Effector memory CD8-positive, alpha-beta T cell (primary cell): ENCODE results near the gene GNA14.
"Not testable (repeated sequence)": the region's sequence is repeated elsewhere in the genome, so short reads cannot be mapped to it uniquely, and the experiment has no call there.

Experiments
- ATAC-seq: fragments of 150-1000 bp; cut with Tn5 transposase; replicated peaks from 2 replicates; pipeline ENCODE4 v1.10.0; 2021; ENCODE audit warnings: mild to moderate bottlenecking, moderate library complexity
- DNase-seq, 3 experiments: peaks; one replicate each; pipeline ENCODE4 v3.0.0; 2021
- H3K27ac Mint-ChIP-seq, 2 donors: one replicate each; pipeline ENCODE4 v1.8.0; 2022; ENCODE audit warnings: mild to moderate bottlenecking in 2 of 2, mixed read lengths in 2 of 2, moderate library complexity in 2 of 2
- H3K27me3 Mint-ChIP-seq, 2 donors: one replicate each; pipeline ENCODE4 v1.8.0; 2022; ENCODE audit warnings: mixed read lengths in 2 of 2
- H3K36me3 Mint-ChIP-seq: one replicate; pipeline ENCODE4 v1.8.0; 2022; ENCODE audit warnings: mild to moderate bottlenecking, moderate library complexity, mixed read lengths; ENCODE audit not compliant: insufficient read depth
- H3K4me1 Mint-ChIP-seq, 2 donors: one replicate each; pipeline ENCODE4 v1.8.0; 2022; ENCODE audit warnings: low read depth in 2 of 2, mixed read lengths in 2 of 2
- H3K4me3 Mint-ChIP-seq, 2 donors: one replicate each; pipeline ENCODE4 v1.8.0; 2022; ENCODE audit warnings: mild to moderate bottlenecking in 2 of 2, mixed read lengths in 2 of 2, moderate library complexity in 2 of 2
- H3K9me3 Mint-ChIP-seq, 2 donors: one replicate each; pipeline ENCODE4 v1.8.0; 2022; ENCODE audit warnings: mixed read lengths in 2 of 2

Gene GNA14

DNA sequence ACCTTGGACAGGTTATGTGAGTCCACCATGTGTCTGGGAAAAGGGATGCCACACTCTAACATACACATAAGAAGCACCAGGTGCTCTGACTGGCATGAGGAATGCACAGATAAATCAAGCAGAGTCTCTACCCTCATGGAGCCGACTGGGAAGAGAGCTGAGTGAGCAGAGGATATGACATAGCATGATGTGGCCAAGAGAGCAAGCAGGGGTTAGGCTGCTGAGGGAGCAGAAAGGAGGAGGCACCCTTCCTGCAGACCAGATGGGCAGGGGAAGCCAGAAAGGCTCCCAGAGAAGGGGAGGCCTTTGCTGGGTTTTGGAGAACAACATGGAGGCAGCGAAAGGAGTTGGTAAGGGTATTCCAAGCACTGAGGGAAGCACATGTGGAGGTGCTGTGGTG, 223.1 kb downstream of the GNA14 start:
- Mint-ChIP-seq H3K27me3 (no peaks in the 10 kb centered on the region), H3K27ac (no peak overlapping the region), H3K4me3 (no peak overlapping the region), H3K9me3 (no peaks in the 10 kb centered on the region), H3K36me3 (no peaks in the 10 kb centered on the region), H3K4me1 (no peaks in the 10 kb centered on the region)
- ATAC-seq (no peak), DNase-seq (no peak)

DNA sequence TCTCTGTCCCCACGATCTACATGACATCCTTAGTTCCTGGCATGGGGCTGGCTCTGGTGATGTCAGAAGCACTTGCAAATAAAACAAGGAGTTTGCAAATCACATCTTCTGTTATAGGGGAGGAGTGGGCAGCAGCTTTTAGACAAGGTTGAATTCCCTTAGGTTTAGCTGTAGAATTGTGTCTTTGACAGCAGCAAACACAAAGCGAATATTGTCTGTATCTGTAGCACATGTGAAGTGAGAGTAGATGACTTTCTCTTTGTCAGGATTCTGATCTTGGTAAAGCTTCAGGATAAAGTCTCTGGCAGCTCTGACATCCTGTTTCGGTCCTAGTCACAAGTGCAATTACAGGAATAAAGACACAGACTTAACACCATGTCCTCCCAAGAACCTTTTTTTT, 224.3 kb downstream of the GNA14 start:
- H3K36me3 Mint-ChIP-seq = no peaks in the 10 kb centered on the region
- DNase-seq (no peak), ATAC-seq (no peak)
- H3K27me3 Mint-ChIP-seq = no peaks in the 10 kb centered on the region
- no peak overlapping the region for H3K27ac Mint-ChIP-seq
- no peak overlapping the region for H3K4me3 Mint-ChIP-seq
- no peaks in the 10 kb centered on the region for H3K4me1 Mint-ChIP-seq
- no peaks in the 10 kb centered on the region for H3K9me3 Mint-ChIP-seq

DNA sequence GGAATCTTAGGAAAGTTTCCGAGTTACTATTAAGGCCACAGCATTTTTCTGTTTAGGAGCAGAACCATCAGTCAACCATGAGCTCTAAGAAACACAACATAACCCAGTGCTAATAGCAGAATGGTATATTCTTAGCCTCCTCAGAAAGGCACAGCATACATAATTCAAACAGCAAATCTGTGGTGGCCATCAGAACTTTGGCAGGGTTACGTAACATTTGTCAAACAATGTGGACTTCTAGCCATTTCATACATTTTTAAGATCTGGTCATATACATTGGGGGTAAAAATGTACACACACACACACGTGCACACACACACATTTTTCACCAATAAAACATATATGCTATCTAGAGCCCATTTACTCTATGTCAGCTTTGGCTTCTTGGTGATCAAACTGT, 225.2 kb downstream of the GNA14 start:
- no peak for DNase-seq
- Mint-ChIP-seq H3K27ac (no peak overlapping the region), H3K4me3 (no peak overlapping the region), H3K36me3 (no peaks in the 10 kb centered on the region), H3K27me3 (no peaks in the 10 kb centered on the region), H3K9me3 (no peaks in the 10 kb centered on the region), H3K4me1 (no peaks in the 10 kb centered on the region)
- ATAC-seq = no peak

DNA sequence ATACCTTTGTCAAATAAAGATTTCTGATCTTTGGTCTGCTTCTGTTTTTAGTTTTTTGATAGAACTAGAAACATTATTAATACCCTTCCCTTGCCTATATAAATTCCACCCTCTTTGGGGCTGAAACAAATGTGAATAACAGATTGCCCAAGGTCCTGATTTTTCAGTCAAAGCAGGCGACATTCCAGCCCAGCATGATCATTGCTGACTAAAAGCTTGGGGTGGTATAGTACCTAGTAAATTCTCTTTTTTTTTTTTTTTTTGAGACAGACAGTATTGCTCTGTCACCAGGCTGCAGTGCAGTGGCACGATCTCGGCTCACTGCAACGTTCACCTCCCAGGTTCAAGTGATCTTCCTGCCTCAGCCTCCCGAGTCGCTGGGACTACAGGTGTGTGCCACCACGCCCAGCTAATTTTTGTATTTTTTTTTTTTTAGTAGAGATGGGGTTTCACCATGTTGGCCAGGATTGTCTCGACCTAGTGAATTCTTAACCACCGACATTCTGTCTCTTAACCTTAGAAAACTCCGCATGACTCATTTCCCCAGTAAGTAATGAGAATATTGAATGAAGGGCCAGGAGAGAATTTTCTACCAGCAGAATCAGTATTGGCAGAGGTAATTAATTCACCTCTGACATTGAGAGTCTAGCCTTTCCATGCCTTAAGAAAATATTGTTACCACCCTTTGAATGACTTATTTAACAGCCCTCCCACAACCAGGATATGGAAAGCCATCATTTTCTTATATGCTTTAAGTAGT, 226.4 kb downstream of the GNA14 start:
- Mint-ChIP-seq H3K27ac (no peak overlapping the region), H3K4me1 (no peaks in the 10 kb centered on the region), H3K4me3 (no peak overlapping the region), H3K27me3 (no peaks in the 10 kb centered on the region), H3K36me3 (no peaks in the 10 kb centered on the region), H3K9me3 (no peaks in the 10 kb centered on the region)
- ATAC-seq (no peak), DNase-seq (no peak)

DNA sequence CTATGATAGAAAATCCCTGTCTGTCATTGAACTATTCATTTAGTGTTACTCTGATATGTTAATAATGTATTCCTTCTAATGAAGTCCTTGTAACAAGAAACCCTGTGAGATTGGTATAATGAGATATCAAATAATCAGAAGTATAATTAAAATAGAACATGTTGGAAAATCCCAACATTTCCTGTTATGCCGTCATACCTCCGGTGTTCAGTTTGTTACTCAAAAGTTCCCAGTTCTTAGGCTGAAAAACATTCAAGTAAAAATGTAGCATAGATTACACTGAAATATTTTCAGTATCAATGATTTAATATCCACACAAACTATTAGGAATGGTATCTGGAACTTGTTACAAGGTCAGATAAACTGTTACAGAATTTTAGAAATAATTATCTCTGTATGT, 227.5 kb downstream of the GNA14 start:
- Mint-ChIP-seq H3K9me3 (no peaks in the 10 kb centered on the region), H3K4me1 (no peaks in the 10 kb centered on the region), H3K27me3 (no peaks in the 10 kb centered on the region), H3K4me3 (no peak overlapping the region), H3K36me3 (no peaks in the 10 kb centered on the region), H3K27ac (no peak overlapping the region)
- ATAC-seq (no peak), DNase-seq (no peak)

DNA sequence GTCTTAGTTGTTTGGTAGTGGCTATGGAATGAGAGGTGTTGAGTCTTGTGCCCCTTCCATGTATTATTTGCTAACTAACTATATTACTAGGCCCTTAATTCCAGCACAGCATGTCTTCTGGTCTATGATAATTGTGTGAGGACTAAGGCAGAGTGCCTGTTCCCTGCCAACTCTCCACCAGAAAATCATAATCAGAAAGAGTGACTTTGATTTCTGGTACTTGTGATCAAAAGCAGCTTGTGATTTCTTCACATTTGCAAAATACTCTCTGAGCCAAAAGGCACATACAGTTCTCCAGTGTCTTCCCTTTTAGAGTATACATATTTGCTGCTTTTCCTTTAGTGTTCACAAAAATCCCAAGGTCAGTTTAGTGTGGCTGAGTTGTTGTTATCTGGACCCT, 229.9 kb downstream of the GNA14 start:
- H3K27ac Mint-ChIP-seq = no peak overlapping the region
- no peaks in the 10 kb centered on the region for H3K27me3 Mint-ChIP-seq
- no peaks in the 10 kb centered on the region for H3K9me3 Mint-ChIP-seq
- ATAC-seq (no peak), DNase-seq (no peak)
- H3K4me1 Mint-ChIP-seq = no peaks in the 10 kb centered on the region
- peaks cover 4% of the 10 kb centered on the region for H3K36me3 Mint-ChIP-seq
- H3K4me3 Mint-ChIP-seq = no peak overlapping the region

DNA sequence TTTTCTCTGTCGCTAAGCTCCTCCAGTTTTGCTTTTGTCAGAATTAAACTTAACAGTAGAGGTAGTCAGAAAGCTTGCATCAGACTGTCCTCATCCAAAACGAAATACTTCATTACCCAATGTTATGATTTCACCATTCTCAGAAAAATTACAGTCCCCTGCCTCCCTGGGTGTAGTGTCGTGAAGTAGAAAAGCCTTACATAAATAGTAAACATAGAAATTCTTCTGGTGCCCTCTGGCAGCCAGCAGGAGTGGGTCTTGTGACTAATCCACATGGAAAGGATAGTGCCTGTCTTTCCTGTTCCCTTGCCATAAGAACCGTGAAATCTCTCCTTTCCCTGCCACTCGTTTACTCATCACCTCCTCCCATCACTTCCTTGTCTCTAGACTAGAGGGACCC, 230.6 kb downstream of the GNA14 start:
- Mint-ChIP-seq H3K27ac (peak overlapping the region in 1 of 2 donors; percentile 2), H3K4me1 (no peaks in the 10 kb centered on the region), H3K36me3 (peaks cover 4% of the 10 kb centered on the region), H3K27me3 (no peaks in the 10 kb centered on the region), H3K4me3 (no peak overlapping the region), H3K9me3 (no peaks in the 10 kb centered on the region)
- ATAC-seq (no peak), DNase-seq (no peak)

DNA sequence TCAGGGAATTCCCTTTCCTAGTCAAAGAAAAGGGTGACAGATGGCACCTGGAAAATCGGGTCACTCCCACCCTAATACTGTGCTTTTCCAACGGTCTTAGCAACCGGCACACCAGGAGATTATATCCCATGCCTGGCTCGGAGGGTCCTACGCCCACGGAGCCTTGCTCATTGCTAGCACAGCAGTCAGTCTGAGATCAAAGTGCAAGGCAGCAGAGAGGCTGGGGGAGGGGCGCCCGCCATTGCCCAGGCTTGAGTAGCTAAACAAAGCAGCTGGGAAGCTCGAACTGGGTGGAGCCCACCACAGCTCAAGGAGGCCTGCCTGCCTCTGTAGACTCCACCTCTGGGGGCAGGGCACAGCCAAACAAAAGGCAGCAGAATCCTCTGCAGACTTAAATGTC, 239.6 kb downstream of the GNA14 start:
- not testable (repeated sequence) for DNase-seq, H3K4me3 Mint-ChIP-seq, ATAC-seq, H3K27me3 Mint-ChIP-seq, H3K4me1 Mint-ChIP-seq, H3K27ac Mint-ChIP-seq, H3K9me3 Mint-ChIP-seq
- peaks cover 14% of the 10 kb centered on the region for H3K36me3 Mint-ChIP-seq

DNA sequence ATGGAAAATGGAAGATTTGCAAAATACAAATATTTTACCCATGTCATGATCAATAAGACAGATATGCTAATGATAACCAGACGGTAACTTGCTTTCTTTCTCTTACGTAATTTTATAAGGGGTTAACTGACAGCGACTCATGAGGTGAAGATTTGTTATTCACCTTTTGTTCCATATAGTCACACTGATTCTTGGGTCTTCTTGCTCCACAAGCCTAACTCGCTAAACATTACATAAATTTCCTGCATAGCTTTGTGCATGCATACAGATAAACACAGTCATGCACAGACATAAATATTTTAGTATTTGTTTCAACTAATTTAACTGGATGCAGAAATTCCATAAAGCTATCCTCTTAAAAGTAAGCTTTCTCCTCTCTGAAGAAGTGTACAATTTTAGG, 244.9 kb downstream of the GNA14 start:
- Mint-ChIP-seq H3K27me3 (no peaks in the 10 kb centered on the region), H3K36me3 (peaks cover 13% of the 10 kb centered on the region), H3K9me3 (peaks cover 0 to 4% of the 10 kb centered on the region in 2 donors), H3K27ac (no peak overlapping the region), H3K4me1 (no peaks in the 10 kb centered on the region), H3K4me3 (no peak overlapping the region)
- ATAC-seq = no peak
- DNase-seq = no peak

DNA sequence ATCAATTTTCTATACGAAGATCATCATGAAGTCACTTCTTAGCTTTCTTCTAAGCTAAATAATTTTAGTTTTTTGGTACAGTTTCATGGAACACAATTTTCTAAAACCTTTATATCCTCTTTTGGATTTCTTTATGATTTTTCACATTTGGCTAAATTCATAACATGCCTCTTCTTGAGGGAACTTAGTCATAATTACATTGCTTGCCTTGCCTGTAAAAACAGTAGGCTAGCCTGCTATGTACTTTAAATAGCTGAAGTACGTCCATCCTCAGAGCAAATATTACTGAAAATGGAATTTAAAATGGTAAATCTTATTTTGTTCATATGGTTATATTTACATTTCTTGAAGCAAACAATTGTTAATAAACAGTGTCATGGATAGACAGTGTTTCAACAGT, 245.8 kb downstream of the GNA14 start:
- Mint-ChIP-seq H3K4me3 (no peak overlapping the region), H3K27me3 (no peaks in the 10 kb centered on the region), H3K27ac (no peak overlapping the region), H3K4me1 (no peaks in the 10 kb centered on the region), H3K36me3 (peaks cover 5% of the 10 kb centered on the region), H3K9me3 (no peaks in the 10 kb centered on the region)
- ATAC-seq = no peak
- no peak for DNase-seq

DNA sequence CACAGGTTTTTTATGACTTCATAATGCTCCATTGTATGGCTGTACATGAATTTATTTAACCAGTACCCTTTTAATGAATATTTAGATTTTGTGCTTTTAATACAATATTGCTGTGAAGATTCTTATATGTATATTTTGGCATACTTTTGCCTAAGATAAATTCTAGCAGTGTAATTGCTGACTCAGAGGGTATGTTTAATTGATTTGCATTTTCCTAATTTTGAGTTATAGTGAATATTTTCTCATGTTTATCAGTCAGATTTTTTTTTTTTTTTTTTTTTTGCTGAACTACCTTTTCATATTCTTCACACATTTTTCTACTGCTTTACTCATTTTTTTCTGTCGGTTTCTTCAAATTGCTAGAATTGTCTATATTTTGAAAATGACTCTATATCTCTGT, 248.2 kb downstream of the GNA14 start:
- no peaks in the 10 kb centered on the region for H3K36me3 Mint-ChIP-seq
- no peaks in the 10 kb centered on the region for H3K9me3 Mint-ChIP-seq
- no peaks in the 10 kb centered on the region for H3K4me1 Mint-ChIP-seq
- no peak overlapping the region for H3K27ac Mint-ChIP-seq
- H3K4me3 Mint-ChIP-seq = no peak overlapping the region
- no peaks in the 10 kb centered on the region for H3K27me3 Mint-ChIP-seq
- no peak for DNase-seq
- ATAC-seq = no peak

DNA sequence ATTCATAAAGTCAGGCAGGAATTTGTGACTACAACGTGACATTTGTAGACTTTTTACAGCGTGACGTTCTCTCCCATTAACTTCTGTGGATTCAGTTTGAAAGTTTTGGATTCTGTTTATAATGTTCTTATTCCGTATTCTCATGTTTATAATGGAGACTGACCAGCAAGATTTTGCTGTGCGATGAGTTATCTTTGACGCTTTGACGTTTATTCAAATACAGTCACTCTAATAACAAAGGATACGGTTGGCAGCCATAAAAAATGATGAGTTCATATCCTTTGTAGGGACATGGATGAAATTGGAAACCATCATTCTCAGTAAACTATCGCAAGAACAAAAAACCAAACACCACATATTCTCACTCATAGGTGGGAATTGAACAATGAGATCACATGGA, 249.5 kb downstream of the GNA14 start:
- ATAC-seq, H3K4me1 Mint-ChIP-seq, H3K9me3 Mint-ChIP-seq, H3K4me3 Mint-ChIP-seq, H3K36me3 Mint-ChIP-seq, H3K27me3 Mint-ChIP-seq, H3K27ac Mint-ChIP-seq, DNase-seq: not testable (repeated sequence)

DNA sequence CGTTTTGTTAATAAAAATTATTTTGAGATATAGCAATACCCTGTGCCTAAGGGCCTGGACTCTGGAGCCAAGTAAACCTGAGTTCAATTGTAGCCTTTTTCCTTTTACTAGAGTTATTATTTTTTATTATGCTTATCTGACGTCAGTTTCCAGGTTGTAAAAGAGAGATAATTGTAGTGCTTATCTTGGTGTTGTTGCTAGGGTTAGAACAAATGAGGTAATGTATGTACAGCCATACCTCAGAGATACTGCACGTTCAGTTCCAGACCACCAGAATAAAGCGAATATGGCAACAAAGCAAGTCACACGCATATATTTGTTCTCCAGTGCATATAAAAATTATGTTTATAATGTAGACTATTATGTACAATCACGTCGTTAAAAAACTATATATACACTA, 255.8 kb downstream of the GNA14 start:
- Mint-ChIP-seq H3K27me3 (no peaks in the 10 kb centered on the region), H3K27ac (no peak overlapping the region), H3K9me3 (no peaks in the 10 kb centered on the region), H3K36me3 (peaks cover 2% of the 10 kb centered on the region), H3K4me1 (no peaks in the 10 kb centered on the region), H3K4me3 (no peak overlapping the region)
- DNase-seq (no peak), ATAC-seq (no peak)

DNA sequence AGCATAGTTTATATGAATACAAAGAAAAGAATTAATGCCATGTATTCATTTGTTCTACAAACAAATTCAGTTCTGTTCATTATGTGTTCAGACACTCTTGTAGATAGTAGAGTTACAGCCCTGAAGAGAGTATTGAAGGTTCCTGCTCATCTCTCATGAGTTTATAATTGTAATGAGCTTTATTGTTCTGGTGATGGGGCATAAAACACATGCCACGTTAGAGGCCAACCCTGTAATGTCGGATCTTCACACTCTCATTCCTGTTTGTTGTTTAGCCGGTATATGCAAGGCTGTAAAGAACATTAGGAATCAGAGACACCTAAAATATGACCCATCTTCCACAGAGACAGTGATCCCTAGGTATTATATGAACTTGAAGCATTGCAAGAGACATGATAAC, 256.3 kb downstream of the GNA14 start:
- no peak overlapping the region for H3K27ac Mint-ChIP-seq
- no peak for ATAC-seq

DNA sequence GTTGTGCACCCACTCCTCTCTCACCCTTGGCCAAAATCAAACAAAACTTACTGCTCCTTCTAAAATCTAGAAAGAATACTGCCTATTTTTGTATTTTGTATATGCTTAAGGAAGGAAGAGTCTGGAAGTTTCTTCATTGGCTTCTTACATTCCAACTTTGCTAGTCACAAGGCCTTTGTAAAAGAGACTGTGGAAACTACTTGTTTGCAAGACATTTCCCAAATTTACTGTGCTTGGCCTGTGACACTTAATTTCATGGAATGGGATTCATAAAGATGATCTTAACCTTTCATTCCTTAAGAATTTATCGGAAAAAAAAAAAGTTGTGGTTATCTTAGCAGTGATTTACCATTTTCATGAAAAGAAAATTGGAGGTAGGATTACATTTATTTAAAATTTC, 261.9 kb downstream of the GNA14 start:
- H3K27ac Mint-ChIP-seq = no peak overlapping the region
- H3K4me1 Mint-ChIP-seq = no peaks in the 10 kb centered on the region
- DNase-seq (no peak), ATAC-seq (no peak)
- H3K4me3 Mint-ChIP-seq = no peak overlapping the region
- H3K27me3 Mint-ChIP-seq = no peaks in the 10 kb centered on the region
- H3K9me3 Mint-ChIP-seq = no peaks in the 10 kb centered on the region
- H3K36me3 Mint-ChIP-seq = peaks cover 2% of the 10 kb centered on the region

More for the DNA sequence above, 256.3 kb downstream of the GNA14 start:
- Mint-ChIP-seq H3K4me1 (no peaks in the 10 kb centered on the region), H3K27me3 (no peaks in the 10 kb centered on the region), H3K36me3 (peaks cover 2% of the 10 kb centered on the region), H3K4me3 (no peak overlapping the region), H3K9me3 (no peaks in the 10 kb centered on the region)
- no peak for DNase-seq
